Liver (tissue), 9 donors: ENCODE data around the gene ERMARD. TPM values are rescaled to one million over a fixed set of nuclear protein-coding genes. Genes with fewer than 3 reads are reported as not detected.

Experiments used
- DNase-seq: peaks from one replicate; pipeline ENCODE4 v3.0.0-alpha.2; 2017; ENCODE audit warnings: low spot score
- H3K27ac ChIP-seq, 2 donors: one replicate each; pipeline ENCODE4 v1.7.0; 2013; ENCODE audit warnings: inconsistent platforms in 2 of 2, low read length in 2 of 2, control low read depth in 1 of 2, low read depth in 1 of 2, mild to moderate bottlenecking in 1 of 2
- H3K27me3 ChIP-seq, 4 donors: one replicate each; pipeline versions ENCODE4 v1.6.1 to v1.7.0; 2013; ENCODE audit warnings: low read length in 3 of 4, inconsistent platforms in 1 of 4, mild to moderate bottlenecking in 1 of 4, moderate library complexity in 1 of 4; ENCODE audit not compliant: control insufficient read depth in 4 of 4, insufficient read depth in 4 of 4
- H3K36me3 ChIP-seq, 4 donors: one replicate each; pipeline versions ENCODE4 v1.6.1 to v1.7.0; 2013; ENCODE audit warnings: low read length in 3 of 4, mild to moderate bottlenecking in 3 of 4, low read depth in 1 of 4, moderate library complexity in 1 of 4; ENCODE audit not compliant: control insufficient read depth in 4 of 4, insufficient read depth in 3 of 4
- H3K4me1 ChIP-seq, 4 donors: one replicate each; pipeline versions ENCODE4 v1.6.1 to v1.7.0; 2013; ENCODE audit warnings: low read length in 3 of 4, mild to moderate bottlenecking in 3 of 4, moderate library complexity in 1 of 4; ENCODE audit not compliant: control insufficient read depth in 4 of 4, insufficient read depth in 4 of 4
- H3K4me3 ChIP-seq, 3 donors: one replicate each; pipeline versions ENCODE4 v1.6.1 to v1.7.0; 2013; ENCODE audit warnings: low read length in 3 of 3, control low read depth in 1 of 3, low read depth in 1 of 3, mild to moderate bottlenecking in 1 of 3
- H3K9ac ChIP-seq, 2 donors: one replicate each; pipeline ENCODE4 v1.7.0; 2013; ENCODE audit warnings: low read length in 2 of 2, mild to moderate bottlenecking in 2 of 2, moderate library complexity in 2 of 2, control low read depth in 1 of 2, low read depth in 1 of 2
- H3K9me3 ChIP-seq, 4 donors: one replicate each; pipeline versions ENCODE4 v1.6.1 to v1.7.0; 2013; ENCODE audit warnings: low read length in 3 of 4; ENCODE audit not compliant: control insufficient read depth in 4 of 4
- EGR1 ChIP-seq, 2 donors: IDR thresholded peaks; 2 replicates each; pipeline ENCODE4 v1.6.1; 2016 to 2018; ENCODE audit warnings: antibody characterized with exemption in 2 of 2, low read depth in 2 of 2
- FOXA1 ChIP-seq: IDR thresholded peaks from 2 replicates; pipeline ENCODE4 v1.6.1; 2016; ENCODE audit warnings: antibody characterized with exemption
- FOXA2 ChIP-seq: IDR thresholded peaks from 2 replicates; pipeline ENCODE4 v1.6.1; 2016; ENCODE audit warnings: antibody characterized with exemption
- GABPA ChIP-seq, 2 donors: IDR thresholded peaks in 1 of 2; conservative IDR thresholded peaks in 1 of 2; 2 replicates each; pipeline ENCODE4 v1.6.1; 2016; ENCODE audit warnings: antibody characterized with exemption in 2 of 2, mild to moderate bottlenecking in 1 of 2, moderate library complexity in 1 of 2
- HNF4A ChIP-seq, 2 donors: conservative IDR thresholded peaks; 2 replicates each; pipeline ENCODE4 v1.6.1; 2016; ENCODE audit warnings: antibody characterized with exemption in 2 of 2, mild to moderate bottlenecking in 2 of 2
- HNF4G ChIP-seq: IDR thresholded peaks from 2 replicates; pipeline ENCODE4 v1.6.1; 2016; ENCODE audit warnings: antibody characterized with exemption
- JUND ChIP-seq, 2 donors: IDR thresholded peaks; 2 replicates each; pipeline ENCODE4 v1.6.1; 2016; ENCODE audit warnings: antibody characterized with exemption in 2 of 2
- NR2F2 ChIP-seq: IDR thresholded peaks from 2 replicates; pipeline ENCODE4 v1.6.1; 2016; ENCODE audit warnings: antibody characterized with exemption
- RAD21 ChIP-seq, 2 donors: IDR thresholded peaks; 2 replicates each; pipeline ENCODE4 v1.6.1; 2016; ENCODE audit warnings: antibody characterized with exemption in 2 of 2, mild to moderate bottlenecking in 2 of 2
- REST ChIP-seq: IDR thresholded peaks from 2 replicates; pipeline ENCODE4 v1.6.1; 2016; ENCODE audit warnings: antibody characterized with exemption, mild to moderate bottlenecking
- RXRA ChIP-seq, 2 donors: IDR thresholded peaks; 2 replicates each; pipeline ENCODE4 v1.6.1; 2017 to 2018; ENCODE audit warnings: antibody characterized with exemption in 2 of 2, mild to moderate bottlenecking in 1 of 2
- SP1 ChIP-seq: IDR thresholded peaks from 2 replicates; pipeline ENCODE4 v1.6.1; 2018; ENCODE audit warnings: antibody characterized with exemption, mild to moderate bottlenecking
- YY1 ChIP-seq: IDR thresholded peaks from 2 replicates; pipeline ENCODE4 v1.6.1; 2016; ENCODE audit warnings: antibody characterized with exemption, mild to moderate bottlenecking
- WGBS: extraction: QIAGEN DNeasy Blood & Tissue Kit; methylation state at CpG from one replicate; pipeline ENCODE4 v1.1.7; 2013; 5-methylcytosine and 5-hydroxymethylcytosine counted together
- polyA plus RNA-seq, 2 donors: library from polyadenylated mRNA; stranded (reverse) in 1 of 2; unstranded in 1 of 2; fragments of 200-250 nt in 1 of 2; fragments of >200 nt in 1 of 2; fragmentation: Nextera tagmentation in 1 of 2; extraction: Ambion mirVana in 1 of 2; gene quantifications; one replicate each; pipeline versions ENCODE4 v1.2.1 to v1.2.3, GENCODE V29; 2013 to 2015
- total RNA-seq, 2 donors: library from RNA; depleted of rRNA; stranded (reverse); fragments of >200 nt; gene quantifications; one replicate each; pipeline ENCODE4 v1.2.3, GENCODE V29; 2014
- TF ChIP-seq, protein P1 (sequence below): IDR thresholded peaks from 2 replicates; pipeline ENCODE4 v1.6.1; 2016; ENCODE audit warnings: antibody characterized with exemption
- TF ChIP-seq, protein P2 (sequence below): fragments of 150-350 bp; IDR thresholded peaks from 2 replicates; pipeline ENCODE4 v1.5.1; 2017; ENCODE audit warnings: improper control_type of control experiment, low read depth, low read length; ENCODE audit not compliant: missing input control
- donor health status: healthy.
- donor health status: healthy.
- donor health status: healthy.
- donor health status: healthy.
- donor health status: healthy.

Gene ERMARD
- total and polyA plus RNA-seq, 4 donors: 10.1 to 20.7 (median 14.0) TPM

DNA sequence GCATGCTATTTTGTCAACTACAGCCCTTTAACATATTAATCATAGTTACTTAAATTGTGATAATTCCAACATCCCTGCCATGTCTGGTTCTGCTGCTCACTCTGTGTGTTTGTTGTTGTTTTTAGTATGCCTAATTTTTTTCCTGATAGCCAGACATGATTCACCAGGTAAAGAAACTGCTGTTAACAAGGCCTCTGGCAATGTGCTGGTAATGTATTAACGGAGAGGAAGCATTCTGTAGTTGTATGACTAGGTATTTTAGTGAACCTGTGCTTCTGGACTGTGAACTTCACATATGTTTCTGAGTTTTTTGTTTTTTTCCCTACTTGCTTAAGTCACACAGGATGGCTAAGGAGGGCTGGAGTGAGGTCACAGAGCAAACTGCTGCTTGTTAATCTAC is 4.9 kb upstream of the ERMARD start:
- H3K9ac ChIP-seq: no peak overlapping the region
- H3K27ac ChIP-seq: no peak overlapping the region
- H3K9me3 ChIP-seq: no peaks in the 10 kb centered on the region
- TF ChIP-seq HNF4G: no peak
- TF ChIP-seq RAD21 (IDR thresholded peaks at IDR 0.05): no peak
- no peak for TF ChIP-seq HNF4A (conservative IDR thresholded peaks at IDR 0.05)
- no peak for TF ChIP-seq REST
- TF ChIP-seq, protein P1, sequence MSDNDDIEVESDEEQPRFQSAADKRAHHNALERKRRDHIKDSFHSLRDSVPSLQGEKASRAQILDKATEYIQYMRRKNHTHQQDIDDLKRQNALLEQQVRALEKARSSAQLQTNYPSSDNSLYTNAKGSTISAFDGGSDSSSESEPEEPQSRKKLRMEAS: no peak
- no peak for TF ChIP-seq FOXA2
- TF ChIP-seq SP1: no peak
- TF ChIP-seq YY1: no peak
- TF ChIP-seq NR2F2: no peak
- no peak for TF ChIP-seq RXRA (IDR thresholded peaks at IDR 0.05)
- H3K4me3 ChIP-seq: no peak overlapping the region
- peaks cover 0 to 11% (median 2%) of the 10 kb centered on the region in 4 donors for H3K4me1 ChIP-seq
- no peak for DNase-seq
- WGBS: 96% methylated on average over 1 of the region's 1 CpG
- H3K36me3 ChIP-seq: no peaks in the 10 kb centered on the region
- no peaks in the 10 kb centered on the region for H3K27me3 ChIP-seq

- no peaks in the 10 kb centered on the region for H3K27me3 ChIP-seq
- H3K4me3 ChIP-seq: peak overlapping the region; percentile 55 to 94 (median 89)
- 6% methylated on average over 19 of the region's 19 CpGs for WGBS
- H3K4me1 ChIP-seq: peaks cover 0 to 22% (median 11%) of the 10 kb centered on the region in 4 donors
- no peak for DNase-seq
- no peaks in the 10 kb centered on the region for H3K9me3 ChIP-seq
- peak overlapping the region; percentile 93 to 94 for H3K27ac ChIP-seq
- no peak for TF ChIP-seq NR2F2
- no peak for TF ChIP-seq HNF4A (conservative IDR thresholded peaks at IDR 0.05)
- no peak for TF ChIP-seq EGR1 (IDR thresholded peaks at IDR 0.05; ENCODE audit: low read depth in 2 of 2)
- no peak for TF ChIP-seq REST
- TF ChIP-seq, protein P2, sequence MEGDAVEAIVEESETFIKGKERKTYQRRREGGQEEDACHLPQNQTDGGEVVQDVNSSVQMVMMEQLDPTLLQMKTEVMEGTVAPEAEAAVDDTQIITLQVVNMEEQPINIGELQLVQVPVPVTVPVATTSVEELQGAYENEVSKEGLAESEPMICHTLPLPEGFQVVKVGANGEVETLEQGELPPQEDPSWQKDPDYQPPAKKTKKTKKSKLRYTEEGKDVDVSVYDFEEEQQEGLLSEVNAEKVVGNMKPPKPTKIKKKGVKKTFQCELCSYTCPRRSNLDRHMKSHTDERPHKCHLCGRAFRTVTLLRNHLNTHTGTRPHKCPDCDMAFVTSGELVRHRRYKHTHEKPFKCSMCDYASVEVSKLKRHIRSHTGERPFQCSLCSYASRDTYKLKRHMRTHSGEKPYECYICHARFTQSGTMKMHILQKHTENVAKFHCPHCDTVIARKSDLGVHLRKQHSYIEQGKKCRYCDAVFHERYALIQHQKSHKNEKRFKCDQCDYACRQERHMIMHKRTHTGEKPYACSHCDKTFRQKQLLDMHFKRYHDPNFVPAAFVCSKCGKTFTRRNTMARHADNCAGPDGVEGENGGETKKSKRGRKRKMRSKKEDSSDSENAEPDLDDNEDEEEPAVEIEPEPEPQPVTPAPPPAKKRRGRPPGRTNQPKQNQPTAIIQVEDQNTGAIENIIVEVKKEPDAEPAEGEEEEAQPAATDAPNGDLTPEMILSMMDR: no peak
- no peak for TF ChIP-seq RXRA (IDR thresholded peaks at IDR 0.05)
- TF ChIP-seq HNF4G: no peak
- TF ChIP-seq, protein P1: no peak
- no peak for TF ChIP-seq FOXA2
- TF ChIP-seq GABPA (IDR thresholded peaks at IDR 0.05 in 1 of 2, conservative IDR thresholded peaks at IDR 0.05 in 1 of 2): no peak
- no peak for TF ChIP-seq JUND (IDR thresholded peaks at IDR 0.05)
- no peak for TF ChIP-seq YY1
- no peak for TF ChIP-seq RAD21 (IDR thresholded peaks at IDR 0.05)
- TF ChIP-seq FOXA1: no peak
- peaks cover 0 to 5% (median 3%) of the 10 kb centered on the region in 4 donors for H3K36me3 ChIP-seq
- H3K9ac ChIP-seq: peak overlapping the region; percentile 2 to 92
These were observed 727 bp downstream of the ERMARD start for GRCh38 chr6:169752074-169752623.
